ENCODE measurements around the gene C6.

DNA sequence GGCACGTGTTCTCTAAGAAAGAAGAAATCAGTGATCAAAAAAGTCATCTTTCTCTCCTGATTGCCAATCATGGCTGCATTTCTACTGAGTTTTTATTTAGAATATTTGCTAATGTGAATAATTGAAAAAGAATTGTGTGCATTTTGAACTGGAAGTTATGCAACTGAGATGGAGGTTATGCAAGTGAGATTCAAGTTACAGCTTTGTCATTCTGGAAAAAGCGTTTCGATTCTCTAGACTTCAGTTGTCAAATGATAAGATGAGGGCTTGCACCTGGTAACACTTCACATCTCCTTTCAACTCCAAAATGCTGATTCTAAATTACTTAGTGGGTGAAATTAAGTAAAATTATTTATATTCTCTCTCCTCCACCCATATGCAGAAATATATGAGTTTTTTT lies 36.4 kb downstream of the C6 start:
- TF ChIP-seq, protein P1, sequence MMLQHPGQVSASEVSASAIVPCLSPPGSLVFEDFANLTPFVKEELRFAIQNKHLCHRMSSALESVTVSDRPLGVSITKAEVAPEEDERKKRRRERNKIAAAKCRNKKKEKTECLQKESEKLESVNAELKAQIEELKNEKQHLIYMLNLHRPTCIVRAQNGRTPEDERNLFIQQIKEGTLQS (IDR thresholded peaks at IDR 0.05): no peak
- no peak for TF ChIP-seq SP1 (IDR thresholded peaks at IDR 0.05)
- no peak for TF ChIP-seq RAD21 (IDR thresholded peaks at IDR 0.05)
- TF ChIP-seq, protein P2, sequence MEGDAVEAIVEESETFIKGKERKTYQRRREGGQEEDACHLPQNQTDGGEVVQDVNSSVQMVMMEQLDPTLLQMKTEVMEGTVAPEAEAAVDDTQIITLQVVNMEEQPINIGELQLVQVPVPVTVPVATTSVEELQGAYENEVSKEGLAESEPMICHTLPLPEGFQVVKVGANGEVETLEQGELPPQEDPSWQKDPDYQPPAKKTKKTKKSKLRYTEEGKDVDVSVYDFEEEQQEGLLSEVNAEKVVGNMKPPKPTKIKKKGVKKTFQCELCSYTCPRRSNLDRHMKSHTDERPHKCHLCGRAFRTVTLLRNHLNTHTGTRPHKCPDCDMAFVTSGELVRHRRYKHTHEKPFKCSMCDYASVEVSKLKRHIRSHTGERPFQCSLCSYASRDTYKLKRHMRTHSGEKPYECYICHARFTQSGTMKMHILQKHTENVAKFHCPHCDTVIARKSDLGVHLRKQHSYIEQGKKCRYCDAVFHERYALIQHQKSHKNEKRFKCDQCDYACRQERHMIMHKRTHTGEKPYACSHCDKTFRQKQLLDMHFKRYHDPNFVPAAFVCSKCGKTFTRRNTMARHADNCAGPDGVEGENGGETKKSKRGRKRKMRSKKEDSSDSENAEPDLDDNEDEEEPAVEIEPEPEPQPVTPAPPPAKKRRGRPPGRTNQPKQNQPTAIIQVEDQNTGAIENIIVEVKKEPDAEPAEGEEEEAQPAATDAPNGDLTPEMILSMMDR (IDR thresholded peaks at IDR 0.05; ENCODE audit: low read depth, low read length, missing input control): no peak
- TF ChIP-seq, protein P3, sequence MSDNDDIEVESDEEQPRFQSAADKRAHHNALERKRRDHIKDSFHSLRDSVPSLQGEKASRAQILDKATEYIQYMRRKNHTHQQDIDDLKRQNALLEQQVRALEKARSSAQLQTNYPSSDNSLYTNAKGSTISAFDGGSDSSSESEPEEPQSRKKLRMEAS (IDR thresholded peaks at IDR 0.05): no peak
